Retina (tissue), 1 donor: ENCODE measurements around the gene MOB3B.
"Not testable (repeated sequence)": the region's sequence is repeated elsewhere in the genome, so short reads cannot be mapped to it uniquely, and the experiment has no call there.

Source experiments
- DNase-seq: peaks from one replicate; pipeline ENCODE4 v3.0.0-alpha.2; 2016

The MOB3B gene

GRCh38 chr9:27472195-27472594 lies 57.4 kb downstream of the MOB3B start:
- no peak for DNase-seq

GRCh38 chr9:27471789-27472188 lies 57.8 kb downstream of the MOB3B start:
- DNase-seq = no peak

- DNase-seq = no peak
These were observed 58.2 kb downstream of the MOB3B start for GRCh38 chr9:27471366-27471765.

GRCh38 chr9:27470291-27470856 lies 59.2 kb downstream of the MOB3B start:
- no peak for DNase-seq

GRCh38 chr9:27469550-27469949 lies 60.1 kb downstream of the MOB3B start:
- DNase-seq = no peak

- no peak for DNase-seq
These were observed 61.0 kb downstream of the MOB3B start for GRCh38 chr9:27468462-27469110.

GRCh38 chr9:27468000-27468399 lies 61.6 kb downstream of the MOB3B start:
- DNase-seq = no peak

- DNase-seq = no peak
These were observed 62.1 kb downstream of the MOB3B start for GRCh38 chr9:27467486-27467885.

- not testable (repeated sequence) for DNase-seq
These were observed 63.1 kb downstream of the MOB3B start for GRCh38 chr9:27466516-27466915.

GRCh38 chr9:27464950-27465349 lies 64.7 kb downstream of the MOB3B start:
- DNase-seq = not testable (repeated sequence)

- no peak for DNase-seq
These were observed 66.8 kb downstream of the MOB3B start for GRCh38 chr9:27462846-27463245.

- no peak for DNase-seq
These were observed 67.2 kb downstream of the MOB3B start for GRCh38 chr9:27462434-27462833.

GRCh38 chr9:27460226-27461023 lies 69.2 kb downstream of the MOB3B start:
- no peak for DNase-seq

- no peak for DNase-seq
These were observed 72.2 kb downstream of the MOB3B start for GRCh38 chr9:27457445-27457844.

- DNase-seq = no peak
These were observed 75.6 kb downstream of the MOB3B start for GRCh38 chr9:27453860-27454553.

GRCh38 chr9:27451207-27451797 lies 78.3 kb downstream of the MOB3B start:
- no peak for DNase-seq

- no peak for DNase-seq
These were observed 78.9 kb downstream of the MOB3B start for GRCh38 chr9:27450752-27451151.

- not testable (repeated sequence) for DNase-seq
These were observed 81.3 kb downstream of the MOB3B start for GRCh38 chr9:27448356-27448755.

- no peak for DNase-seq
These were observed 82.5 kb downstream of the MOB3B start for GRCh38 chr9:27447031-27447683.

- DNase-seq = no peak
These were observed 83.9 kb downstream of the MOB3B start for GRCh38 chr9:27445688-27446087.

GRCh38 chr9:27445057-27445595 lies 84.5 kb downstream of the MOB3B start:
- no peak for DNase-seq

- no peak for DNase-seq
These were observed 87.2 kb downstream of the MOB3B start for GRCh38 chr9:27442464-27442863.
